Measurements from ENCODE around the gene HEXD.

GRCh38 chr17:82487910-82488309 is 69.8 kb downstream of the HEXD start:
- TF ChIP-seq CTCF (IDR thresholded peaks at IDR 0.05; ENCODE audit: low read depth, low read length, poor library complexity, severe bottlenecking) (no peak), EZH2phosphoT487 (IDR thresholded peaks at IDR 0.05; ENCODE audit: borderline replicate concordance, low read length) (no peak)
